ENCODE data around the gene SPRY4. TPM values are rescaled to one million over a fixed set of nuclear protein-coding genes. Genes with fewer than 3 reads are reported as not detected.
"Not testable (repeated sequence)": the region's sequence is repeated elsewhere in the genome, so short reads cannot be mapped to it uniquely, and the experiment has no call there.

Gene SPRY4
- polyA plus RNA-seq, 3 donors = 28.4 to 33.8 (median 31.1) TPM

DNA sequence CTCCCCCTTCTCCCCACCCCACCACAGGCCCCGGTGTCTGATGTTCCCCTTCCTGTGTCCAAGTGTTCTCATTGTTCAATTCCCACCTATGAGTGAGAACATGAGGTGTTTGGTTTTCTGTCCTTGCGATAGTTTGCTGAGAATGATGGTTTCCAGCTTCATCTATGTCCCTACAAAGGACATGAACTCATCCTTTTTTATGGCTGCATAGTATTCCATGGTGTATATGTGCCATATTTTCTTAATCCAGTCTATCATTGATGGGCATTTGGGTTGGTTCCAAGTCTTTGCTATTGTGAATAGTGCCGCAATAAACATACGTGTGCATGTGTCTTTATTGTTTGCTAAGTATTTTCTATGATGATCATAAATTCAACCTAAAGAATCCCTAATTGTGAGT is 60.7 kb downstream of the SPRY4 start:
- DNase-seq (ENCODE audit: low read depth in 3 of 3, low spot score in 2 of 3) = not testable (repeated sequence)

DNA sequence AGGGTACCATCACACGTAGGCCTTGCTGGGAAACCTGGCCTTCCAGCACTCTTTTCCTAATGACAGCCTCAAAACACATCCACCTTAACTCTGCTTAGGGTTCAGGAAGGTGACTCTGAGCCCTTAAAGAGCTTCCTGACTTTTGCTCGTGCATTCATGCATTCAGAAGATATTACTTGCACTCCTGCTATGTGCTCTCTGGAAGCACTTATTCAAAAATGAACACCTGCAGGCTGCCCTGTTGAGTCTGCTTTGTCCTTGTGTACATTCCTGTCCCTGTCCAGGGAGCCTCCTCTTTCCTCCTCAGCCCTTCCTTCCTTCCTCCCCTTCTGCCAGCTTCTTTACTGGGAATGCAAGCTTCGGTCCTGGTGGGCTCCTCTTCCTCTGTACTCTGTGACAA is 61.5 kb downstream of the SPRY4 start:
- DNase-seq (ENCODE audit: low read depth in 3 of 3, low spot score in 2 of 3) = no peak

DNA sequence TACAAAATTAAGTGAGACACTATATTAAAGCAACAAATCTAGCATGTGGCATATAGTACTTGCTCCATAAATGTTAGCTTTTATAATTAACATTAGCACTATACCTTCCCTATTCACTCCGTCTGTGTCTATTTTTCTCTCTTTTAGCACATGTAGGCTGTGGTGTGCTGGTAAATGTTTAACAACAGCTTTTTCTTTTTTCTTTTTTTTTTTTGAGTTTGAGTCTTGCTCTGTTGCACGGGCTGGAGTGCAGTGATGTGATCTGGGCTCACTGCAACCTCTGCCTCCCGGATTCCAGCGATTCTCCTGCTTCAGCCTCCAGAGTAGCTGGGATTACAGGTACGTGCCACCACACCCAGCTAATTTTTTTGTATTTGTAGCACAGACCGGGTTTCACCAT is 62.1 kb downstream of the SPRY4 start:
- DNase-seq (ENCODE audit: low read depth in 3 of 3, low spot score in 2 of 3) = no peak

Other genes starting within 250 kb of the SPRY4 start
- 100 to 1,000 TPM; 135 to 146 (median 142) TPM for gene NDFIP1, start 216.2 kb downstream of the SPRY4 start, polyA plus RNA-seq (ENCODE audit: insufficient read length in 3 of 3)

Measured in right renal cortex interstitium (tissue), 3 donors.